ENCODE data around the gene INTS7.

DNA sequence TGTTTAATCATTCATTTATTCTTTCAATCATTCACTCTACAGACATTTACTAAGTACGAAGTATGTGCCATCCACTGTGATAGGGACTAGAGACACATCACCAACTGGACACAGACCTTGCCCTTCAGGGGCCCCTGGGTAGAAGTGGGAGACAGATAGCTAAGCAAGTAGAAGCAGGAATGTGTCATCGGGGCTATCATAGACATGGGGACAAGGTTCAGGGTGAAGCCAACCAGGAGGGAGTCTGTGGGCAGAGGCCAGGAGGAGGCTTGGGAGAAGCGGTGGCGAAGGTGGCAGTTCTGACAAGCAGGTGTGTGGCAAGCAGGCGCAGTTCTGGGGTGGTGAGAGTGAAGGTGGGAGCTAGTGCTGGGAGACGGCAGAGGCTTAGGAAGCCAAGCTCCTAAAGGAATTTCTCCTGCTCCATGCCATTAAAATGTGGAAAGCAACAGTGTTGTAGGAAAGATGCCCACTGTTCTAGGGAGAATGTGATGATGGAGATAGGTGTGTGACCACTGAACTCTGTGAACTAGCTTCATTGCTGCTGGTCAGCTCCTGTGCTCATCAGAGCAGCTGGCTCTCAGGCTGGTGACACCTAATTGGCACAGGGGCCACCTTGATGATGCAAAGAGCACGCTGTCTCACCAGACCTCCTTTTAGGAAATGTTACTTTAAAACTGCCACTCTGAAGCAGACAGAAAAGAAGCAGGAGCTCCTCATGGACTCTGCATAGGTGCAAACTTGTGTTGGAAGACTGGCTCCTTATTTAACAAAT is 125.1 kb downstream of the INTS7 start:
- TF ChIP-seq POLR2A (IDR thresholded peaks at IDR 0.05; ENCODE audit: low read depth, low read length) = no peak
- no peak for TF ChIP-seq RCOR1 (IDR thresholded peaks at IDR 0.05; ENCODE audit: insufficient replicate concordance, low read length)
- TF ChIP-seq CTCF (conservative IDR thresholded peaks at IDR 0.05; ENCODE audit: low read depth, low read length) = no peak

All from IMR-90 (cell line).